ENCODE results near the gene TFAP2C. TPM values are rescaled to one million over a fixed set of nuclear protein-coding genes. Genes with fewer than 3 reads are reported as not detected.

TFAP2C gene
- total and polyA plus RNA-seq, 2 experiments from 2014 or later, result 11.9 to 14.3 TPM

DNA sequence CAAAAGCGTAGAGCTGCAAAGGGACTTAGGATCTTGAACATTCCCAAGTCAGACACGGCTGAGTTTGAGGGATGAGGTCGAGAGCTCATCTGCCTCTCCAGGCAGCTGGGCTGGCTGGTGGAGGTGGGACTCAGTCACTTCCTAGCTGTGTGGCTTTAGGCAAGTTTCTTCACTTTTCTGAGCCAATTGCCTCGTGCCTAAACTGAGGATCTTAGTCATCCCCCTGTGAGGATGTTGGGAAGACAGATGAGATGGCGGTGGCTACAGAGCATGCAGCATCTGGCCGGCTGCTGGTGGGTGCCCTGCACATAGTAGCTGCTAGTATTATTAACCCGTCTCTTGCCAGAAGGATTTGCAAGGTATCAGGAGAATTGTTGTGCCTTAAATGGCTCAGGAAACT is 27.5 kb downstream of the TFAP2C start (continued):
- TF ChIP-seq, protein P1, sequence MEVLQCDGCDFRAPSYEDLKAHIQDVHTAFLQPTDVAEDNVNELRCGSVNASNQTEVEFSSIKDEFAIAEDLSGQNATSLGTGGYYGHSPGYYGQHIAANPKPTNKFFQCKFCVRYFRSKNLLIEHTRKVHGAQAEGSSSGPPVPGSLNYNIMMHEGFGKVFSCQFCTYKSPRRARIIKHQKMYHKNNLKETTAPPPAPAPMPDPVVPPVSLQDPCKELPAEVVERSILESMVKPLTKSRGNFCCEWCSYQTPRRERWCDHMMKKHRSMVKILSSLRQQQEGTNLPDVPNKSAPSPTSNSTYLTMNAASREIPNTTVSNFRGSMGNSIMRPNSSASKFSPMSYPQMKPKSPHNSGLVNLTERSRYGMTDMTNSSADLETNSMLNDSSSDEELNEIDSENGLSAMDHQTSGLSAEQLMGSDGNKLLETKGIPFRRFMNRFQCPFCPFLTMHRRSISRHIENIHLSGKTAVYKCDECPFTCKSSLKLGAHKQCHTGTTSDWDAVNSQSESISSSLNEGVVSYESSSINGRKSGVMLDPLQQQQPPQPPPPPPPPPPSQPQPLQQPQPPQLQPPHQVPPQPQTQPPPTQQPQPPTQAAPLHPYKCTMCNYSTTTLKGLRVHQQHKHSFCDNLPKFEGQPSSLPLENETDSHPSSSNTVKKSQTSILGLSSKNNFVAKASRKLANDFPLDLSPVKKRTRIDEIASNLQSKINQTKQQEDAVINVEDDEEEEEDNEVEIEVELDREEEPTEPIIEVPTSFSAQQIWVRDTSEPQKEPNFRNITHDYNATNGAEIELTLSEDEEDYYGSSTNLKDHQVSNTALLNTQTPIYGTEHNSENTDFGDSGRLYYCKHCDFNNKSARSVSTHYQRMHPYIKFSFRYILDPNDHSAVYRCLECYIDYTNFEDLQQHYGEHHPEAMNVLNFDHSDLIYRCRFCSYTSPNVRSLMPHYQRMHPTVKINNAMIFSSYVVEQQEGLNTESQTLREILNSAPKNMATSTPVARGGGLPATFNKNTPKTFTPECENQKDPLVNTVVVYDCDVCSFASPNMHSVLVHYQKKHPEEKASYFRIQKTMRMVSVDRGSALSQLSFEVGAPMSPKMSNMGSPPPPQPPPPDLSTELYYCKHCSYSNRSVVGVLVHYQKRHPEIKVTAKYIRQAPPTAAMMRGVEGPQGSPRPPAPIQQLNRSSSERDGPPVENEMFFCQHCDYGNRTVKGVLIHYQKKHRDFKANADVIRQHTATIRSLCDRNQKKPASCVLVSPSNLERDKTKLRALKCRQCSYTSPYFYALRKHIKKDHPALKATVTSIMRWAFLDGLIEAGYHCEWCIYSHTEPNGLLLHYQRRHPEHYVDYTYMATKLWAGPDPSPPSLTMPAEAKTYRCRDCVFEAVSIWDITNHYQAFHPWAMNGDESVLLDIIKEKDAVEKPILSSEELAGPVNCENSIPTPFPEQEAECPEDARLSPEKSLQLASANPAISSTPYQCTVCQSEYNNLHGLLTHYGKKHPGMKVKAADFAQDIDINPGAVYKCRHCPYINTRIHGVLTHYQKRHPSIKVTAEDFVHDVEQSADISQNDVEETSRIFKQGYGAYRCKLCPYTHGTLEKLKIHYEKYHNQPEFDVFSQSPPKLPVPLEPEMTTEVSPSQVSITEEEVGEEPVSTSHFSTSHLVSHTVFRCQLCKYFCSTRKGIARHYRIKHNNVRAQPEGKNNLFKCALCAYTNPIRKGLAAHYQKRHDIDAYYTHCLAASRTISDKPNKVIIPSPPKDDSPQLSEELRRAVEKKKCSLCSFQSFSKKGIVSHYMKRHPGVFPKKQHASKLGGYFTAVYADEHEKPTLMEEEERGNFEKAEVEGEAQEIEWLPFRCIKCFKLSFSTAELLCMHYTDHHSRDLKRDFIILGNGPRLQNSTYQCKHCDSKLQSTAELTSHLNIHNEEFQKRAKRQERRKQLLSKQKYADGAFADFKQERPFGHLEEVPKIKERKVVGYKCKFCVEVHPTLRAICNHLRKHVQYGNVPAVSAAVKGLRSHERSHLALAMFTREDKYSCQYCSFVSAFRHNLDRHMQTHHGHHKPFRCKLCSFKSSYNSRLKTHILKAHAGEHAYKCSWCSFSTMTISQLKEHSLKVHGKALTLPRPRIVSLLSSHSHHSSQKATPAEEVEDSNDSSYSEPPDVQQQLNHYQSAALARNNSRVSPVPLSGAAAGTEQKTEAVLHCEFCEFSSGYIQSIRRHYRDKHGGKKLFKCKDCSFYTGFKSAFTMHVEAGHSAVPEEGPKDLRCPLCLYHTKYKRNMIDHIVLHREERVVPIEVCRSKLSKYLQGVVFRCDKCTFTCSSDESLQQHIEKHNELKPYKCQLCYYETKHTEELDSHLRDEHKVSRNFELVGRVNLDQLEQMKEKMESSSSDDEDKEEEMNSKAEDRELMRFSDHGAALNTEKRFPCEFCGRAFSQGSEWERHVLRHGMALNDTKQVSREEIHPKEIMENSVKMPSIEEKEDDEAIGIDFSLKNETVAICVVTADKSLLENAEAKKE (CRISPR knock-in tag; IDR thresholded peaks at IDR 0.05), result no peak
- TF ChIP-seq CREB1 (CRISPR knock-in tag; IDR thresholded peaks at IDR 0.05; ENCODE audit: low read depth), result no peak
- TF ChIP-seq, protein P2, sequence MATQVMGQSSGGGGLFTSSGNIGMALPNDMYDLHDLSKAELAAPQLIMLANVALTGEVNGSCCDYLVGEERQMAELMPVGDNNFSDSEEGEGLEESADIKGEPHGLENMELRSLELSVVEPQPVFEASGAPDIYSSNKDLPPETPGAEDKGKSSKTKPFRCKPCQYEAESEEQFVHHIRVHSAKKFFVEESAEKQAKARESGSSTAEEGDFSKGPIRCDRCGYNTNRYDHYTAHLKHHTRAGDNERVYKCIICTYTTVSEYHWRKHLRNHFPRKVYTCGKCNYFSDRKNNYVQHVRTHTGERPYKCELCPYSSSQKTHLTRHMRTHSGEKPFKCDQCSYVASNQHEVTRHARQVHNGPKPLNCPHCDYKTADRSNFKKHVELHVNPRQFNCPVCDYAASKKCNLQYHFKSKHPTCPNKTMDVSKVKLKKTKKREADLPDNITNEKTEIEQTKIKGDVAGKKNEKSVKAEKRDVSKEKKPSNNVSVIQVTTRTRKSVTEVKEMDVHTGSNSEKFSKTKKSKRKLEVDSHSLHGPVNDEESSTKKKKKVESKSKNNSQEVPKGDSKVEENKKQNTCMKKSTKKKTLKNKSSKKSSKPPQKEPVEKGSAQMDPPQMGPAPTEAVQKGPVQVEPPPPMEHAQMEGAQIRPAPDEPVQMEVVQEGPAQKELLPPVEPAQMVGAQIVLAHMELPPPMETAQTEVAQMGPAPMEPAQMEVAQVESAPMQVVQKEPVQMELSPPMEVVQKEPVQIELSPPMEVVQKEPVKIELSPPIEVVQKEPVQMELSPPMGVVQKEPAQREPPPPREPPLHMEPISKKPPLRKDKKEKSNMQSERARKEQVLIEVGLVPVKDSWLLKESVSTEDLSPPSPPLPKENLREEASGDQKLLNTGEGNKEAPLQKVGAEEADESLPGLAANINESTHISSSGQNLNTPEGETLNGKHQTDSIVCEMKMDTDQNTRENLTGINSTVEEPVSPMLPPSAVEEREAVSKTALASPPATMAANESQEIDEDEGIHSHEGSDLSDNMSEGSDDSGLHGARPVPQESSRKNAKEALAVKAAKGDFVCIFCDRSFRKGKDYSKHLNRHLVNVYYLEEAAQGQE (IDR thresholded peaks at IDR 0.05; ENCODE audit: unreplicated experiment), result no peak
- TF ChIP-seq, protein P3, sequence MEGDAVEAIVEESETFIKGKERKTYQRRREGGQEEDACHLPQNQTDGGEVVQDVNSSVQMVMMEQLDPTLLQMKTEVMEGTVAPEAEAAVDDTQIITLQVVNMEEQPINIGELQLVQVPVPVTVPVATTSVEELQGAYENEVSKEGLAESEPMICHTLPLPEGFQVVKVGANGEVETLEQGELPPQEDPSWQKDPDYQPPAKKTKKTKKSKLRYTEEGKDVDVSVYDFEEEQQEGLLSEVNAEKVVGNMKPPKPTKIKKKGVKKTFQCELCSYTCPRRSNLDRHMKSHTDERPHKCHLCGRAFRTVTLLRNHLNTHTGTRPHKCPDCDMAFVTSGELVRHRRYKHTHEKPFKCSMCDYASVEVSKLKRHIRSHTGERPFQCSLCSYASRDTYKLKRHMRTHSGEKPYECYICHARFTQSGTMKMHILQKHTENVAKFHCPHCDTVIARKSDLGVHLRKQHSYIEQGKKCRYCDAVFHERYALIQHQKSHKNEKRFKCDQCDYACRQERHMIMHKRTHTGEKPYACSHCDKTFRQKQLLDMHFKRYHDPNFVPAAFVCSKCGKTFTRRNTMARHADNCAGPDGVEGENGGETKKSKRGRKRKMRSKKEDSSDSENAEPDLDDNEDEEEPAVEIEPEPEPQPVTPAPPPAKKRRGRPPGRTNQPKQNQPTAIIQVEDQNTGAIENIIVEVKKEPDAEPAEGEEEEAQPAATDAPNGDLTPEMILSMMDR (conservative IDR thresholded peaks at IDR 0.05; ENCODE audit: low read depth in 2 of 2), result no peak
- TF ChIP-seq ZNF331 (CRISPR knock-in tag; IDR thresholded peaks at IDR 0.05; ENCODE audit: low read depth), result no peak
- TF ChIP-seq JUNB (IDR thresholded peaks at IDR 0.05; ENCODE audit: unreplicated experiment), result no peak
- no peak for TF ChIP-seq EZH2phosphoT487 (IDR thresholded peaks at IDR 0.05; ENCODE audit: unreplicated experiment)
- no peak for TF ChIP-seq ZNF114 (CRISPR knock-in tag; IDR thresholded peaks at IDR 0.05)
- no peak for TF ChIP-seq ETS1 (IDR thresholded peaks at IDR 0.05)
